Measurements from ENCODE around the gene GPR17. TPM values are rescaled to one million over a fixed set of nuclear protein-coding genes. Genes with fewer than 3 reads are reported as not detected.
A peak's percentile ranks its signal among the peaks of the same experiment; 100 is the strongest.

GPR17 gene
- total and polyA plus RNA-seq, 11 donors = 0.10 to 8.0 (median 0.26) TPM; not detected in 3

DNA sequence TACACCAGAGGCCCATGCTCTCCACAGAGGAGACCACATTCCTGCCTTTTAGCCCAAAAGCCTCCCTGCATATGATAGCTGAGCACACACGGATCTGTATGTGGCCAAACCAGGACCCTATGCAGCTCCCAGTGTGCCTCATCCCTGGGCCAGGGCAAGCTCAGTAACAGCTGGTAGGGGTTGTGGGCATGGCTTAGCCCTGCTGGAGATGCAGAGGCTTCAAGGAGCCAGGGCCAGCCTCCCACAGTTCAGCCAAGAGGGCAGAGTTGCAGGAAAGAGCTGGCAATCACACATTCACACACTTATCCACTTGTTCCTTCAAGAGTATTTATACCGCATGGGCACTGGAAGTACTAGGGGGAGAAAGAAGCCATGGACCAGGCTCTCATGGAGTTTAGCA is 31.0 kb downstream of the GPR17 start:
- Histone ChIP-seq H3K9me3 (no peaks in the 10 kb centered on the region), H3K36me3 (peaks cover 0 to under 1% (median 0%) of the 10 kb centered on the region in 9 donors), H3K4me3 (no peak overlapping the region), H3K27ac (peak overlapping the region in 5 of 12 donors; percentile 6 to 99 (median 18)), H3K27me3 (peaks cover 0 to 26% (median 0%) of the 10 kb centered on the region in 9 donors), H3K4me1 (peaks cover 0 to 60% (median 43%) of the 10 kb centered on the region in 12 donors)
- TF ChIP-seq, protein P1, sequence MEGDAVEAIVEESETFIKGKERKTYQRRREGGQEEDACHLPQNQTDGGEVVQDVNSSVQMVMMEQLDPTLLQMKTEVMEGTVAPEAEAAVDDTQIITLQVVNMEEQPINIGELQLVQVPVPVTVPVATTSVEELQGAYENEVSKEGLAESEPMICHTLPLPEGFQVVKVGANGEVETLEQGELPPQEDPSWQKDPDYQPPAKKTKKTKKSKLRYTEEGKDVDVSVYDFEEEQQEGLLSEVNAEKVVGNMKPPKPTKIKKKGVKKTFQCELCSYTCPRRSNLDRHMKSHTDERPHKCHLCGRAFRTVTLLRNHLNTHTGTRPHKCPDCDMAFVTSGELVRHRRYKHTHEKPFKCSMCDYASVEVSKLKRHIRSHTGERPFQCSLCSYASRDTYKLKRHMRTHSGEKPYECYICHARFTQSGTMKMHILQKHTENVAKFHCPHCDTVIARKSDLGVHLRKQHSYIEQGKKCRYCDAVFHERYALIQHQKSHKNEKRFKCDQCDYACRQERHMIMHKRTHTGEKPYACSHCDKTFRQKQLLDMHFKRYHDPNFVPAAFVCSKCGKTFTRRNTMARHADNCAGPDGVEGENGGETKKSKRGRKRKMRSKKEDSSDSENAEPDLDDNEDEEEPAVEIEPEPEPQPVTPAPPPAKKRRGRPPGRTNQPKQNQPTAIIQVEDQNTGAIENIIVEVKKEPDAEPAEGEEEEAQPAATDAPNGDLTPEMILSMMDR (IDR thresholded peaks at IDR 0.05) = no peak
- TF ChIP-seq POLR2A (IDR thresholded peaks at IDR 0.05) = no peak
- ATAC-seq = peak in 1 of 4 donors; percentile 9
- DNase-seq = peak in 1 of 5 donors; percentile 54
- intact Hi-C loops (cut with DNase I) = loop anchor here in 3 of 10 donors (2.0 to 10.0 kb wide), 4 partner anchors 28 to 85 kb away; no protein-coding TSS in a partner anchor
- 48 to 72% (median 68%) methylated on average over 2 of the region's 2 CpGs for WGBS, 4 donors

DNA sequence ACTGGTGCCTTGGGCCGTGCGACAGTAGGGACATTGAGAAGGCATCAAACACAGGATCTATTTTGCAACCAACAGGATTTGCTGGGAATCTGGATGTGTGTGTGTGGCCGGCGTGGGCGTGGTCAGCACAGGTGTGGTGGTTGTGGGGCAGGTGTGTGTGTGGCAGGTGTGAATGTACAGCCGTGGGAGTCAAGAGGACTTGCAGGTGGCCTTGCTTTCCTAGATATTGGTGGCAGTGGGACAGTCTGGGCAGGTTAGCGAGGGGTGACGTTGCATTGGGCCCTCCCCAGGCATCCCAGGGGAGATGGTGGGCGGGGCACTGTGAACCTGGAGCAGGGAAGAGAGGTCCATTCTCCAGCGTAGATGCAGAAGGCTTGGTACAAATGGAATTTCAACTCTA is 32.6 kb downstream of the GPR17 start:
- Histone ChIP-seq H3K27me3 (peaks cover 0 to 26% (median 0%) of the 10 kb centered on the region in 9 donors), H3K27ac (no peak overlapping the region), H3K4me1 (peaks cover 0 to 59% (median 46%) of the 10 kb centered on the region in 12 donors), H3K9me3 (no peaks in the 10 kb centered on the region), H3K36me3 (no peaks in the 10 kb centered on the region), H3K4me3 (peak overlapping the region in 2 of 12 donors; percentile 50 to 60)
- intact Hi-C loops (cut with DNase I) = loop anchor here in 3 of 10 donors (5.0 to 10.0 kb wide), 3 partner anchors 46 to 86 kb away; no protein-coding TSS in a partner anchor
- WGBS, 4 donors = 78 to 93% (median 90%) methylated on average over 10 of the region's 10 CpGs
- ATAC-seq (no peak), DNase-seq (peak in 1 of 5 donors; percentile 61)
- TF ChIP-seq, protein P1 (IDR thresholded peaks at IDR 0.05) = no peak
- TF ChIP-seq POLR2A (IDR thresholded peaks at IDR 0.05) = no peak

DNA sequence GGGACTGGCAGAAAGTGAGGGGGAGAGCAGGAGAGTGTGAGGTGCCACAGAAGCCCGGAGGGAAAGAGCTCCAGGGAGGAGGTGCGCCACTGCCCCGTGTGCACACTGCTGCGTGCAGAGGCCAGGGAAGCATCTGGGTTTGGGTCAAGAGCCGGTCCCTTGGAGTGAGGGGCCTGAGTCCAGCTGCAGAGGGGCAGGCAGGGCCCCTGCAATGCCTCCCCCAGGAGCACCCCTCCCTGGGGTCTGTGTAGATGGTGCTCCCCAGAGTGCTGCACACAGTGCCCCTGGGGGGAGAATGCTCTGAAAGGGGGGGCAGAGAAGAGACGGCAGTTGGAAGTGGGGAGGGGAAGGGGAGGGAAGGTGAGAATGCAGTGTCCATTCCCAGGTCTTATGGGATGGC is 33.0 kb downstream of the GPR17 start:
- DNase-seq = peak in 1 of 5 donors; percentile 37
- H3K36me3 ChIP-seq = no peaks in the 10 kb centered on the region
- peaks cover 0 to 26% (median 0%) of the 10 kb centered on the region in 9 donors for H3K27me3 ChIP-seq
- H3K4me1 ChIP-seq = peaks cover 0 to 59% (median 47%) of the 10 kb centered on the region in 12 donors
- H3K4me3 ChIP-seq = peak overlapping the region in 5 of 12 donors; percentile 50 to 60 (median 58)
- TF ChIP-seq POLR2A (IDR thresholded peaks at IDR 0.05) = no peak
- TF ChIP-seq, protein P1 (IDR thresholded peaks at IDR 0.05) = no peak
- intact Hi-C loops (cut with DNase I) = loop anchor here in 3 of 10 donors (5.0 to 10.0 kb wide), 3 partner anchors 47 to 87 kb away; no protein-coding TSS in a partner anchor
- H3K9me3 ChIP-seq = no peaks in the 10 kb centered on the region
- peak overlapping the region in 1 of 12 donors; percentile 82 for H3K27ac ChIP-seq
- whole genome bisulfite sequencing, 4 donors = 83 to 90% (median 86%) methylated on average over 6 of the region's 6 CpGs
- ATAC-seq = no peak

DNA sequence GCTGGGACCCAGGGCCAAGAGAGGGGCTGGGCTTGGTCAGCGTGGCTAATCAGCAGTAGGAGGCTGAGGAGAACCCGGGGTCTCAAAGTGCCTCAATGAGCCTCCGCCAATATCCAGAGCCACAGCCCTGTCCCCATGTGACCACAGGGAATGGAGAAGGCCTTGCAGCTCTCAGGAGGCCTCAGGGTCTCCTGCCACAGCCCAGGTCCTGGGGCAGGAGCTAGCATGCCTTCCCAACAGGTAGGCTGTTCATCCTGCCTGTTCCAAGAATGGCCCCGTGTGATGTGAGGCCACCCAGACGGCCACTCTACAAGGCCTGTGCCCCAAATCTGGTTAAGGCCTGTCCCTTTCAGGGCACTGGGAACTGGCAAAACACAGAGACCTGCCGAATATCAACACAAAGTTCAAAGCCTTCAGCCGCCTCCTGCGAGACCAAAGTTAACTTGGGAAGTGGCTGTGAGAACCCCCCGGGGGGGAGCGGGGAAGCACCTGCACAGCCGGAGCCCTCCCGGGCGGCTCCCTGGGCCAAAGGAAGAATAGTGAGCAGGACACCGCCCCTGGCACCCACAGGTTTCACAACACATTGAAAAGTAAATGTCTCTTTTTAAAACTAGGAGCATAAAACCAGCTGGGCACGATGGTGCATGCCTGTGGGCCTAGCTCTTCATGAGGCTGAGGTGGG is 33.9 kb downstream of the GPR17 start:
- Histone ChIP-seq H3K9me3 (no peaks in the 10 kb centered on the region), H3K27me3 (peaks cover 0 to 18% (median 0%) of the 10 kb centered on the region in 9 donors), H3K36me3 (no peaks in the 10 kb centered on the region), H3K4me3 (peak overlapping the region; percentile 6 to 60 (median 54)), H3K4me1 (peaks cover 0 to 61% (median 44%) of the 10 kb centered on the region in 12 donors), H3K27ac (peak overlapping the region in 9 of 12 donors; percentile 26 to 82 (median 74))
- intact Hi-C loops (cut with DNase I) = loop anchor here in 5 of 10 donors (2.0 to 10.0 kb wide), 5 partner anchors 21 to 88 kb away; partner anchors contain the start of gene GPR17 (in 1 of the 5)
- no peak for TF ChIP-seq POLR2A (IDR thresholded peaks at IDR 0.05)
- TF ChIP-seq, protein P1 (IDR thresholded peaks at IDR 0.05) = no peak
- peak in 1 of 5 donors; percentile 51 for DNase-seq
- no peak for ATAC-seq
- 68 to 76% (median 75%) methylated on average over 12 to 15 of the region's 15 CpGs for WGBS, 4 donors

Data from heart left ventricle (tissue), 16 donors.